Activated CD8-positive, alpha-beta T cell treated with anti-CD3 and anti-CD28 coated beads for 36 hours (primary cell): Measurements from ENCODE around the gene TMEM242. TPM values are rescaled to one million over a fixed set of nuclear protein-coding genes. Genes with fewer than 3 reads are reported as not detected.

Experiments used
- ATAC-seq: fragments of 200-7000 bp; cut with Tn5 transposase; one replicate; pipeline ENCODE4 v1.10.0; 2021; ENCODE audit warnings: mild to moderate bottlenecking, moderate library complexity
- CTCF ChIA-PET: fragments of 350-600 bp; sonication (Branson Sonifier 250); formaldehyde crosslinking; loops from one replicate; lab custom pipeline; 2021; ENCODE audit warnings: antibody characterized with exemption; lab: Charles Lee
- POLR2A ChIA-PET: fragments of 350-600 bp; sonication (Branson Sonifier 250); formaldehyde crosslinking; loops from one replicate; lab custom pipeline; 2021; ENCODE audit warnings: antibody characterized with exemption; lab: Charles Lee
- DNase-seq: peaks from one replicate; pipeline ENCODE4 v3.0.0-alpha.2; 2020
- H3K27ac Mint-ChIP-seq: one replicate; pipeline ENCODE4 v1.8.0; 2021; ENCODE audit warnings: mild to moderate bottlenecking, mixed read lengths
- H3K27me3 Mint-ChIP-seq: one replicate; pipeline ENCODE4 v1.8.0; 2021; ENCODE audit warnings: mixed read lengths
- H3K36me3 Mint-ChIP-seq: one replicate; pipeline ENCODE4 v1.8.0; 2021; ENCODE audit warnings: low read depth, mixed read lengths
- H3K4me1 Mint-ChIP-seq: one replicate; pipeline ENCODE4 v1.8.0; 2021; ENCODE audit warnings: low read depth, mixed read lengths
- H3K4me3 Mint-ChIP-seq: one replicate; pipeline ENCODE4 v1.8.0; 2021; ENCODE audit warnings: mild to moderate bottlenecking, moderate library complexity, mixed read lengths
- H3K9me3 Mint-ChIP-seq: one replicate; pipeline ENCODE4 v1.8.0; 2021; ENCODE audit warnings: mixed read lengths
- CTCF ChIP-seq: fragments of 200-600 bp; IDR thresholded peaks from one replicate; pipeline ENCODE4 v1.8.0; 2022; ENCODE audit warnings: antibody characterized with exemption, mild to moderate bottlenecking
- intact Hi-C: fragments of 100-400 bp; cut with micrococcal nuclease; formaldehyde crosslinking; loops from one replicate; pipeline ENCODE4 v1.10.0; 2022
- total RNA-seq, 2 experiments: library from RNA; stranded (reverse); gene quantifications; one replicate each; pipeline ENCODE4 v1.2.3, GENCODE V29; 2021

TMEM242 gene
- total RNA-seq, 2 experiments from 2014 or later: 7.8 to 8.0 TPM

- Mint-ChIP-seq H3K27me3 (peaks cover 2% of the 10 kb centered on the region), H3K4me3 (no peak overlapping the region), H3K36me3 (no peaks in the 10 kb centered on the region), H3K9me3 (no peaks in the 10 kb centered on the region), H3K27ac (no peak overlapping the region), H3K4me1 (peaks cover 2% of the 10 kb centered on the region)
- ATAC-seq: no peak
- POLR2A ChIA-PET: no interaction called here
- no peak for DNase-seq
- CTCF ChIA-PET: interaction anchor here (3.5 kb wide), 1 partner anchor 28 kb away, joined by 17 read pairs; no protein-coding TSS in a partner anchor
- TF ChIP-seq CTCF: no peak
- intact Hi-C loops: no loop called here
Measured at GRCh38 chr6:157263881-157264397, 59.4 kb downstream of the TMEM242 start.

- Mint-ChIP-seq H3K36me3 (no peaks in the 10 kb centered on the region), H3K27ac (no peak overlapping the region), H3K4me3 (no peak overlapping the region), H3K27me3 (peaks cover 2% of the 10 kb centered on the region), H3K4me1 (peaks cover 2% of the 10 kb centered on the region), H3K9me3 (no peaks in the 10 kb centered on the region)
- DNase-seq (no peak), ATAC-seq (no peak)
- ChIA-PET POLR2A (no interaction called here), CTCF (interaction anchor here (3.5 kb wide), 1 partner anchor 27 kb away, joined by 17 read pairs; no protein-coding TSS in a partner anchor)
- intact Hi-C loops: no loop called here
- no peak for TF ChIP-seq CTCF
Measured at GRCh38 chr6:157263146-157263545, 60.2 kb downstream of the TMEM242 start.

- H3K4me1 Mint-ChIP-seq: peaks cover 2% of the 10 kb centered on the region
- H3K36me3 Mint-ChIP-seq: no peaks in the 10 kb centered on the region
- CTCF ChIA-PET: no interaction called here
- H3K9me3 Mint-ChIP-seq: no peaks in the 10 kb centered on the region
- intact Hi-C loops: no loop called here
- TF ChIP-seq CTCF: no peak
- H3K27ac Mint-ChIP-seq: no peak overlapping the region
- POLR2A ChIA-PET: no interaction called here
- ATAC-seq (no peak), DNase-seq (no peak)
- no peak overlapping the region for H3K4me3 Mint-ChIP-seq
- peaks cover 2% of the 10 kb centered on the region for H3K27me3 Mint-ChIP-seq
Measured at GRCh38 chr6:157261606-157262005, 61.7 kb downstream of the TMEM242 start.

GRCh38 chr6:157260735-157261410, 62.4 kb downstream of the TMEM242 start:
- Mint-ChIP-seq H3K36me3 (no peaks in the 10 kb centered on the region), H3K4me3 (no peak overlapping the region), H3K4me1 (peaks cover 2% of the 10 kb centered on the region), H3K9me3 (no peaks in the 10 kb centered on the region), H3K27ac (no peak overlapping the region), H3K27me3 (peaks cover 2% of the 10 kb centered on the region)
- intact Hi-C loops: no loop called here
- DNase-seq (no peak), ATAC-seq (no peak)
- CTCF ChIA-PET: no interaction called here
- TF ChIP-seq CTCF: no peak
- POLR2A ChIA-PET: no interaction called here

- CTCF ChIA-PET: no interaction called here
- Mint-ChIP-seq H3K36me3 (no peaks in the 10 kb centered on the region), H3K4me3 (no peak overlapping the region), H3K27ac (no peak overlapping the region), H3K27me3 (peaks cover 4% of the 10 kb centered on the region), H3K9me3 (no peaks in the 10 kb centered on the region), H3K4me1 (peaks cover 2% of the 10 kb centered on the region)
- TF ChIP-seq CTCF: no peak
- POLR2A ChIA-PET: interaction anchor here (0.8 kb wide), 1 partner anchor 18 kb away, joined by 3 read pairs; no protein-coding TSS in a partner anchor
- intact Hi-C loops: no loop called here
- ATAC-seq (no peak), DNase-seq (no peak)
Measured at GRCh38 chr6:157259443-157259842, 63.9 kb downstream of the TMEM242 start.
